Colonic mucosa (tissue), 4 donors: ENCODE measurements around the gene PROZ. TPM values are rescaled to one million over a fixed set of nuclear protein-coding genes. Genes with fewer than 3 reads are reported as not detected.
"Not testable (repeated sequence)": the region's sequence is repeated elsewhere in the genome, so short reads cannot be mapped to it uniquely, and the experiment has no call there.

Experiments
- DNase-seq: peaks from one replicate; pipeline ENCODE4 v3.0.0-alpha.2; 2020
- H3K27ac ChIP-seq: fragments of 200-600 bp; one replicate; pipeline ENCODE4 v1.8.0; 2021
- H3K27me3 ChIP-seq: fragments of 200-600 bp; one replicate; pipeline ENCODE4 v1.8.0; 2021
- H3K36me3 ChIP-seq: fragments of 200-600 bp; one replicate; pipeline ENCODE4 v1.8.0; 2021
- H3K4me1 ChIP-seq: fragments of 200-600 bp; one replicate; pipeline ENCODE4 v1.8.0; 2021; ENCODE audit warnings: mild to moderate bottlenecking
- H3K4me3 ChIP-seq: fragments of 200-600 bp; one replicate; pipeline ENCODE4 v1.8.0; 2021
- H3K9ac ChIP-seq, 2 donors: one replicate each; pipeline ENCODE4 v1.7.0; 2013; ENCODE audit warnings: control low read depth in 2 of 2, low read depth in 2 of 2, low read length in 2 of 2
- H3K9me3 ChIP-seq: fragments of 200-600 bp; one replicate; pipeline ENCODE4 v1.8.0; 2021
- intact Hi-C: fragments of 100-400 bp; cut with DNase I; formaldehyde crosslinking; loops from one replicate; pipeline ENCODE4 v1.14.1; 2022
- total RNA-seq, 2 donors: library from RNA; stranded (reverse); fragmentation: NEBNext Ultra II Directional in 1 of 2; extraction: Animal tissue kit (Norgen Biotek cat#: 25700) in 1 of 2; gene quantifications; one replicate each; pipeline ENCODE4 v1.2.1, GENCODE V29; 2021
- TF ChIP-seq, protein P1 (sequence below): fragments of 200-600 bp; IDR thresholded peaks from one replicate; pipeline ENCODE4 v1.8.0; 2022; ENCODE audit warnings: antibody characterized with exemption, mild to moderate bottlenecking
- donor health status: healthy.
- donor health status: DM: no; HTN: no; CAD: no.
- donor health status: DM: no; HTN: no; CAD: no.

The PROZ gene, protein sequence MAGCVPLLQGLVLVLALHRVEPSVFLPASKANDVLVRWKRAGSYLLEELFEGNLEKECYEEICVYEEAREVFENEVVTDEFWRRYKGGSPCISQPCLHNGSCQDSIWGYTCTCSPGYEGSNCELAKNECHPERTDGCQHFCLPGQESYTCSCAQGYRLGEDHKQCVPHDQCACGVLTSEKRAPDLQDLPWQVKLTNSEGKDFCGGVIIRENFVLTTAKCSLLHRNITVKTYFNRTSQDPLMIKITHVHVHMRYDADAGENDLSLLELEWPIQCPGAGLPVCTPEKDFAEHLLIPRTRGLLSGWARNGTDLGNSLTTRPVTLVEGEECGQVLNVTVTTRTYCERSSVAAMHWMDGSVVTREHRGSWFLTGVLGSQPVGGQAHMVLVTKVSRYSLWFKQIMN
- not detected for total RNA-seq

- no peak for DNase-seq
- H3K9me3 ChIP-seq = no peaks in the 10 kb centered on the region
- peaks cover 4% of the 10 kb centered on the region for H3K4me1 ChIP-seq
- intact Hi-C loops = loop anchor here (5.0 kb wide), 1 partner anchor 49 kb away; the partner anchor contains the start of genes CUL4A and PCID2
- TF ChIP-seq, protein P1, sequence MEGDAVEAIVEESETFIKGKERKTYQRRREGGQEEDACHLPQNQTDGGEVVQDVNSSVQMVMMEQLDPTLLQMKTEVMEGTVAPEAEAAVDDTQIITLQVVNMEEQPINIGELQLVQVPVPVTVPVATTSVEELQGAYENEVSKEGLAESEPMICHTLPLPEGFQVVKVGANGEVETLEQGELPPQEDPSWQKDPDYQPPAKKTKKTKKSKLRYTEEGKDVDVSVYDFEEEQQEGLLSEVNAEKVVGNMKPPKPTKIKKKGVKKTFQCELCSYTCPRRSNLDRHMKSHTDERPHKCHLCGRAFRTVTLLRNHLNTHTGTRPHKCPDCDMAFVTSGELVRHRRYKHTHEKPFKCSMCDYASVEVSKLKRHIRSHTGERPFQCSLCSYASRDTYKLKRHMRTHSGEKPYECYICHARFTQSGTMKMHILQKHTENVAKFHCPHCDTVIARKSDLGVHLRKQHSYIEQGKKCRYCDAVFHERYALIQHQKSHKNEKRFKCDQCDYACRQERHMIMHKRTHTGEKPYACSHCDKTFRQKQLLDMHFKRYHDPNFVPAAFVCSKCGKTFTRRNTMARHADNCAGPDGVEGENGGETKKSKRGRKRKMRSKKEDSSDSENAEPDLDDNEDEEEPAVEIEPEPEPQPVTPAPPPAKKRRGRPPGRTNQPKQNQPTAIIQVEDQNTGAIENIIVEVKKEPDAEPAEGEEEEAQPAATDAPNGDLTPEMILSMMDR = no peak
- H3K27ac ChIP-seq = no peak within 1 kb of the TSS
- H3K4me3 ChIP-seq = no peak within 1 kb of the TSS
- H3K27me3 ChIP-seq = no peaks in the 10 kb centered on the region
- no peak within 1 kb of the TSS for H3K9ac ChIP-seq
- no peaks in the 10 kb centered on the region for H3K36me3 ChIP-seq
Measured at GRCh38 chr13:113157929-113158747, at the start of gene PROZ. Gene PROZ (plus strand): TSS chr13:113158648. CDS start chr13:113158661, 13 bp downstream.

DNA sequence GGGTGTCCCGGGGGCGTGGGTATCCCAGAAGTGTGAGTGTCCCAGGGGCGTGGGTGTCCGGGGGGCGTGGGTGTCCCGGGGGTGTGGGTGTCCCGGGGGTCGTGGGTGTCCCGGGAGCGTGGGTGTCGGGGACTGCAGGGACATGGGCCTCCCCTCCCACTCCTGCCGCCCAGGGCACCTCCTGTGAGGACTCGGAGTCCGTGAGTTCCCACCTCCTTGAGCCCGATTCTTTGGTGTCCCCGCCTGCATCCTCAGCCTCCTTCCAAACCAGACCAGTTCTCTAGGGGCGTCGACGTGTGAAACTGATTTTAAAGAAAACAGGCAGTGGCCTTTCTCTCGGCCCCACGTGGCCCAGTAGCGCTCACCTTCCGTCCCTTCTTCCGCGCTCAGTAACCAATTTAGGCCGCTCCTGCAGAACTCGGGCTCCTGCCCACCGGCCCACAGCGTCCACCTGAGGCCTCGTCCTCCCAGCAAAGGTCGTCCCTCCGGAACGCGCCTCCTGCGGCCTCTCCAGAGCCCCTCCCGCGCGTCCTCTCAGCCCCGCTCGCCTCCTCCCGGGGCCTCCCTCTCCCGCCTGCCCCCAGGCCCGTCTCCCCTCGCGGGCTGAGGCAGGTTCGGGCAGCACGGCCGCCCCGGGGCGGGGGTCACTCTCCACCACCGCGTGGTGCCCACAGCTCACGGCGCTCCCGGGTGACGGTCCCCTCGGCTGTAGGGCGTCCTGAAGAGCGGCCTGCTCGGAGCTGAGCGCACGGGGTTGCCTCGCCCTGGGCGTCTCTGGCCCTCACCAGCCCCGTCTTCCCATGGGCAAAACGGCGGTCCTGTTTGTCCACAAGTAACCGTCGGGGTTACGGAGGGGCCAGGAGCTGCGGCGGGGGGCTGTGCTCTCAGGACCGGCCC is 49.0 kb upstream of the PROZ start:
- Histone ChIP-seq H3K4me1 (no peaks in the 10 kb centered on the region), H3K9me3 (no peaks in the 10 kb centered on the region), H3K27me3 (peaks cover 18% of the 10 kb centered on the region), H3K9ac (no peak overlapping the region), H3K27ac (no peak overlapping the region), H3K4me3 (no peak overlapping the region), H3K36me3 (no peaks in the 10 kb centered on the region)
- intact Hi-C loops = no loop called here
- no peak for DNase-seq
- TF ChIP-seq, protein P1 = no peak

- H3K27me3 ChIP-seq = peaks cover 18% of the 10 kb centered on the region
- H3K9me3 ChIP-seq = no peaks in the 10 kb centered on the region
- intact Hi-C loops = no loop called here
- DNase-seq = no peak
- peak overlapping the region; percentile 35 for H3K4me3 ChIP-seq
- H3K27ac ChIP-seq = no peak overlapping the region
- no peaks in the 10 kb centered on the region for H3K4me1 ChIP-seq
- TF ChIP-seq, protein P1 = no peak
- peak overlapping the region in 1 of 2 donors; percentile 43 for H3K9ac ChIP-seq
- no peaks in the 10 kb centered on the region for H3K36me3 ChIP-seq
Measured at GRCh38 chr13:113110048-113110851, 48.2 kb upstream of the PROZ start.

DNA sequence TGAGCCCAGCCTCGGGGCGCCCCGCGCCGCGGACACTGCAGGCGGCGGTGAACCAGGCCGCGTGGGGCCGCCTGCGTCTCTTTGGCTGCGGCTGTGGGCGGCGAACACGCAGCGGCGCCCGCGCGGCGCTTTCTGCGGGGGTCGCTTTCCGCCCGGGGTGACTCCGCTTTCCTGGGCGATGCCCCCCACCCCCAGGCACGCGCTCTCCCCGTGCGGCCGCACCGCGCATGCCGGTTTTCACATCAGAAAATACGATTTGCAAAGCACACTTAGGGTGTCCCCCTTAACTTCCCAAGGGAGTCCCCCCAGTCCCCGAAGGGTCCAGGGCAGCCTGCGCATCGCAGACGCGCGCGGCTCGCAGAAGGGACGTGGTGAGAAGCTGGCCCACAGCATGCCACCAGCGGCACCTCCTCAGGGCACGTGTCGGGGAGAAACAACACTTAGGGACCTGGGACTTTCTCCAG is 47.6 kb upstream of the PROZ start:
- H3K27ac ChIP-seq = no peak overlapping the region
- H3K4me3 ChIP-seq = peak overlapping the region; percentile 35
- H3K4me1 ChIP-seq = no peaks in the 10 kb centered on the region
- H3K36me3 ChIP-seq = no peaks in the 10 kb centered on the region
- H3K27me3 ChIP-seq = peaks cover 18% of the 10 kb centered on the region
- peak overlapping the region in 1 of 2 donors; percentile 43 for H3K9ac ChIP-seq
- TF ChIP-seq, protein P1 = no peak
- no peak for DNase-seq
- H3K9me3 ChIP-seq = no peaks in the 10 kb centered on the region
- intact Hi-C loops = no loop called here

DNA sequence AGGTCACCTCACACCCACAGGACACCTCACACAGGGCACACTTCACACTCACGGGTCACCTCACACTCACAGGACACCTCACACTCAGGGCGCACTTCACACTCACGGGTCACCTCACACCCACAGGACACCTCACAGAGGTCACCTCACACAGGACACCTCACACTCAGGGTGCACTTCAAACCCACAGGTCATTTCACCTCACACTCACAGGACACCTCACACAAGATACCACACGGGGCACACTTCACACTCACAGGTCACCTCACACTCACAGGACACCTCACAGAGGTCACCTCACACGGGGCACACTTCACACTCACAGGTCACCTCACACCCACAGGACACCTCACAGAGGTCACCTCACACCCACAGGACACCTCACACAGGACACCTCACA is 46.6 kb upstream of the PROZ start:
- intact Hi-C loops, H3K4me3 ChIP-seq, H3K9ac ChIP-seq, H3K4me1 ChIP-seq, H3K27ac ChIP-seq, DNase-seq, H3K36me3 ChIP-seq, H3K9me3 ChIP-seq: not testable (repeated sequence)
- peaks cover 18% of the 10 kb centered on the region for H3K27me3 ChIP-seq

DNA sequence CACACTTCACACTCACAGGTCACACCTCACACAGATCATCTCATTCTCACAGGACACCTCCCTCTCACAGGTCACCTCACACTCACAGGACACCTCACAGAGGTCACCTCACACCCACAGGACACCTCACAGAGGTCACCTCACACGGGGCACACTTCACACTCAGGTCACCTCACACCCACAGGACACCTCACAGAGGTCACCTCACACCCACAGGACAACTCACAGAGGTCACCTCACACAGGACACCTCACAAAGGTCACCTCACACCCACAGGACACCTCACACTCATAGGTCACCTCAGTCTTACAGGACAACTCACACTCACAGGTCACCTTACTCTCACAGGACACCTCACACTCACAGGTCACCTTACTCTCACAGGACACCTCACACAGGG is 46.0 kb upstream of the PROZ start:
- H3K9ac ChIP-seq, DNase-seq, intact Hi-C loops, H3K4me3 ChIP-seq, H3K4me1 ChIP-seq, H3K36me3 ChIP-seq, H3K9me3 ChIP-seq, H3K27ac ChIP-seq: not testable (repeated sequence)
- H3K27me3 ChIP-seq = peaks cover 18% of the 10 kb centered on the region
